ENCODE data around the gene TMED3. TPM values are rescaled to one million over a fixed set of nuclear protein-coding genes. Genes with fewer than 3 reads are reported as not detected.

TMED3 gene
- polyA plus RNA-seq, 1 experiment = 212 TPM

GRCh38 chr15:79282371-79283251, 28.3 kb upstream of the TMED3 start, which contains the start of gene ANKRD34C:
Gene ANKRD34C, plus strand, starts transcription at chr15:79282722. Its CDS starts 10,563 bp downstream, at chr15:79293285.
- DNase-seq (ENCODE audit: low read depth, low spot score) = no peak
- no peak for TF ChIP-seq CTCF (IDR thresholded peaks at IDR 0.05; ENCODE audit: low read depth, low read length)
- no peak within 1 kb of the TSS for H3K4me3 ChIP-seq (ENCODE audit: low read depth, low read length)
- CTCF ChIA-PET = no interaction called here
- H3K27ac ChIP-seq (ENCODE audit: low read depth, low read length) = no peak within 1 kb of the TSS
- H3K27me3 ChIP-seq (ENCODE audit: control insufficient read depth, insufficient read depth, low read length) = peaks cover 25% of the 10 kb centered on the region
- H3K9me3 ChIP-seq (ENCODE audit: control insufficient read depth, insufficient read depth, low read length) = peaks cover 9% of the 10 kb centered on the region; the same call in 1 of the 2 replicates
- POLR2A ChIA-PET = no interaction called here

- ChIA-PET CTCF (no interaction called here), POLR2A (no interaction called here)
- TF ChIP-seq CTCF (IDR thresholded peaks at IDR 0.05; ENCODE audit: low read depth, low read length) = no peak
- Histone ChIP-seq H3K27ac (ENCODE audit: low read depth, low read length) (no peak overlapping the region), H3K9me3 (ENCODE audit: control insufficient read depth, insufficient read depth, low read length) (peaks cover 9% of the 10 kb centered on the region; the same call in 1 of the 2 replicates), H3K4me3 (ENCODE audit: low read depth, low read length) (no peak overlapping the region), H3K27me3 (ENCODE audit: control insufficient read depth, insufficient read depth, low read length) (peaks cover 25% of the 10 kb centered on the region)
- DNase-seq (ENCODE audit: low read depth, low spot score) = no peak
These were observed 27.5 kb upstream of the TMED3 start for GRCh38 chr15:79283252-79284048.

GRCh38 chr15:79290642-79291275, 20.2 kb upstream of the TMED3 start:
- Histone ChIP-seq H3K27me3 (ENCODE audit: control insufficient read depth, insufficient read depth, low read length) (no peaks in the 10 kb centered on the region), H3K4me3 (ENCODE audit: low read depth, low read length) (no peak overlapping the region), H3K9me3 (ENCODE audit: control insufficient read depth, insufficient read depth, low read length) (no peaks in the 10 kb centered on the region), H3K27ac (ENCODE audit: low read depth, low read length) (no peak overlapping the region)
- TF ChIP-seq CTCF (IDR thresholded peaks at IDR 0.05; ENCODE audit: low read depth, low read length) = no peak
- DNase-seq (ENCODE audit: low read depth, low spot score) = no peak
- POLR2A ChIA-PET = no interaction called here
- CTCF ChIA-PET = no interaction called here

- no peaks in the 10 kb centered on the region for H3K9me3 ChIP-seq (ENCODE audit: control insufficient read depth, insufficient read depth, low read length)
- ChIA-PET POLR2A (no interaction called here), CTCF (no interaction called here)
- no peak overlapping the region for H3K4me3 ChIP-seq (ENCODE audit: low read depth, low read length)
- no peak for TF ChIP-seq CTCF (IDR thresholded peaks at IDR 0.05; ENCODE audit: low read depth, low read length)
- no peaks in the 10 kb centered on the region for H3K27me3 ChIP-seq (ENCODE audit: control insufficient read depth, insufficient read depth, low read length)
- no peak for DNase-seq (ENCODE audit: low read depth, low spot score)
- no peak overlapping the region for H3K27ac ChIP-seq (ENCODE audit: low read depth, low read length)
These were observed 18.9 kb upstream of the TMED3 start for GRCh38 chr15:79292011-79292410.
